NCI-H526 (cell line): Measurements from ENCODE around the gene PCMTD2.
"Not testable (repeated sequence)": the region's sequence is repeated elsewhere in the genome, so short reads cannot be mapped to it uniquely, and the experiment has no call there.

Experiments used
- DNase-seq, 2 experiments: peaks; one replicate each; lab custom pipeline; 2025; lab: John Stamatoyannopoulos, UW

The PCMTD2 gene

GRCh38 chr20:64224351-64225170 is 31.0 kb upstream of the PCMTD2 start:
- DNase-seq, result no peak

- DNase-seq, result no peak
These were observed 30.4 kb upstream of the PCMTD2 start for GRCh38 chr20:64225171-64225595.

DNA sequence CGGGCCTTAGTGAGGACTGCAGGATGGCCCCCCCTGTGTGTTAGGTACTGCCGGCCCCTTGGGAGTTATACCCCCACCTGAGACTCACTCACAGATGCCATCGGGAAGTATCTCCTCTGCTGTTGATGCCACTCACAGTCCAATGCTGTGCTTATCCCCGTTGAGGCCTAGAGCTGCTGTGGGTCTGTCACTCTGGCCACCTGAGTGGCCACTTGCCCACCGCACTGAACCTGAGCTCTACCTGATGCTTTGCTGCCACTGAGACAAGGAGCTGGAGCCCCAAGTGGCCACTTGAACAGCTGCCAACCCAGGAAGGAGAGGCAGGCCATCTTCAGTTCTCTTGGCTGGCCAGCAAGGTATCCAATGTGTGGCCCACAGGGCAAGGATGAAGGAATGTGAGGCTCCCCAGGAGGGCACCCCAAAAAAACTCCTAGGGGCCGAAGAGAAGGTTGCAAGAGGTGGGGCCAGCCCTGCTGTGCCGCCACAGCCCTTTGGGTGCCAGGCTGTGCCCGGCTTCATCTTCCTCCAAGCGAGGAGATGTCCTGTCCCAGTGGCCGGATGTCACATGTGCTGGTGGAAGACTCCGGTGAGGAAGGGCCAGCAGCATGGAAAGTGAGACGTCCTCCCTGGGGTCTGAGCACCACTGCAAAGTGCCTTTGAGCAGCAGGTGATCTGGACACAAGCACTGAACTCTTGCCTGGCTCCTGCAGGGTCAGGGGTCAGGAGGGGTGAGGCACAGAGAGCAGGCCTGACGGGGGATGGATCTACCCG is 29.5 kb upstream of the PCMTD2 start:
- DNase-seq, result no peak

DNA sequence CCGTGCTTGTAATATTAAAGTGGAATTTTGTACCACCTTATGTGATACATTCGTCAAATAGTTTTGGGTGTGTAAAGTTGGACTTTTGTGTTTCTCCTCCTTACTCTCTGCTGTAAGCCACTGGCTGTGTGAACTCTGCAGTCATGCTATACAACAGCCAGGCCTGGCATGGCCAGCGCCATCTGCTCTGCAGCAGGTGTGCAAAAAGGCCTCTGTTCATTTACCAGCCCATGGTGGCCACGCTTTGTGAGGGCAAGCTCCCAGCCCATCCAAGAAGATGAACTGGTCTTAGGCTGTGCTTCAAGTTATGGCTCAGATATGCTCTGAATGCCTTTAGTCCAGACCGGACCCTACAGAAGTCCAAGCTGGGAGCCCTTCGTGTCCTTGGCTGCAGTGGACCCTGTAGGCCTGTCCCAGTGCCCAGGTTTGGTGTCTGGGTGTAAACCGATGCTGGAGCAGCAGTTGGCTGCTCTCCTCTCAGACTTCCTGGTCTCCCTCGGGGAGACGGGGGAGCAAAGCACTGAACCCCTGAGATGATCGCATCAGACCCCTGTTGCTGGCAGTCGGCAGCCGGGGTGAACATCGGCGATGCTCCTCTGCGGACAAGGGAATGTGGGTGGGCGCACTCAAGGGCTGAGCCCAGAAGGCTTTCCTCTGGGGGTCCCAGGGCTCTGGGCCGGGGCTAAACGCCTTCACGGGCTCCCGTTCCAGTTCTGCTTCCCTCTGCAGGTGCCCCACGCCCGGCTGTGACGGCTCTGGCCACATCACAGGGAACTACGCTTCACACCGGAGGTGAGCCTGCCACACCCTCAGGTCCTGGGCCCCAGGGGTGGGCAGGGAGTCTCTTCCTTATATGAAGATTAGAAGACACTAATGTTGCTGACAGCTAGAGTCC is 28.6 kb upstream of the PCMTD2 start:
- DNase-seq, result no peak

GRCh38 chr20:64228086-64228653 is 27.4 kb upstream of the PCMTD2 start:
- DNase-seq, result no peak

- no peak for DNase-seq
These were observed 26.6 kb upstream of the PCMTD2 start for GRCh38 chr20:64228751-64229506.

- no peak for DNase-seq
These were observed 26.0 kb upstream of the PCMTD2 start for GRCh38 chr20:64229507-64230061.

- DNase-seq, result no peak
These were observed 24.9 kb upstream of the PCMTD2 start for GRCh38 chr20:64230461-64231145.

- DNase-seq, result no peak
These were observed 23.7 kb upstream of the PCMTD2 start for GRCh38 chr20:64231621-64232550.

DNA sequence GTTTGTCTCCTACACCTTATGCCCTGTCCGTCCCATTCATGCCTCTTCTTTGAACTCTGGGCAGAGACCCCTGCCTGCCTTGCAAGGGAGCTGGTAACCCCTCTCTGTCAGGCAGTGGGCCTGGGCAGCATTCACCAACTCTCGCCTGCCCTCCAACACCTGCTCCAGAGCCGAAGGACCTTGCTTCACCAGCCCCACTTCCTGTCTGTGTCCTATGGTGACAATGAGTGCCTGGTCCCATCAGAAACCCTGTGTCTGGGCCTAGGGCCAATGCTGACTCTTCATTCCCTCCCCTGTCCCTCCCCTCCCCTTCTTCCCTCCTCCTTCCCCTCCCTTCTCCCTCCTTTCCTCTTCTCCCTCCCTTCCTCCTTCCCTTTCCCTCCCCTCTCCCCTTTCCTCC is 22.8 kb upstream of the PCMTD2 start:
- DNase-seq, result no peak

DNA sequence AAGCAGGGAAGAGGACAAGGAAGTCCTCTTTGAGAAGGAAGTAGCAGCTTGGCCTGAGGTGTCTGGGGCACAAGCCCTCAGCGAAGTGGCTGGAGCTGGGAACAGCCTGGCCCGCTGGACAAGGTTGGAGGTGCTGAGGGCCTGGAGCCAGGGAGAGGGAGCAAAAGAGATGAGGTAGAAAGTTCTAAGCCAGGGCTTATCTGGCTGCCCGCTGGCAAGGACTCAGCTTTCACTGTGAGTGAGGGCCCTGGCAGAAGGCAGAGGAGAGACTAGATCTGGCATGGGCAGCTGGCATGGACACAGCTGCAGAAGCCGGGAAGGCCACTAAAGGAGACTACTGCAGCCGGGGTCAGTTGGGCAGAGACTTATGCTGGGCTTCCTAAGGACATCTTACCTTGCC is 21.8 kb upstream of the PCMTD2 start:
- no peak for DNase-seq

GRCh38 chr20:64234291-64234791 is 21.2 kb upstream of the PCMTD2 start:
- no peak for DNase-seq

DNA sequence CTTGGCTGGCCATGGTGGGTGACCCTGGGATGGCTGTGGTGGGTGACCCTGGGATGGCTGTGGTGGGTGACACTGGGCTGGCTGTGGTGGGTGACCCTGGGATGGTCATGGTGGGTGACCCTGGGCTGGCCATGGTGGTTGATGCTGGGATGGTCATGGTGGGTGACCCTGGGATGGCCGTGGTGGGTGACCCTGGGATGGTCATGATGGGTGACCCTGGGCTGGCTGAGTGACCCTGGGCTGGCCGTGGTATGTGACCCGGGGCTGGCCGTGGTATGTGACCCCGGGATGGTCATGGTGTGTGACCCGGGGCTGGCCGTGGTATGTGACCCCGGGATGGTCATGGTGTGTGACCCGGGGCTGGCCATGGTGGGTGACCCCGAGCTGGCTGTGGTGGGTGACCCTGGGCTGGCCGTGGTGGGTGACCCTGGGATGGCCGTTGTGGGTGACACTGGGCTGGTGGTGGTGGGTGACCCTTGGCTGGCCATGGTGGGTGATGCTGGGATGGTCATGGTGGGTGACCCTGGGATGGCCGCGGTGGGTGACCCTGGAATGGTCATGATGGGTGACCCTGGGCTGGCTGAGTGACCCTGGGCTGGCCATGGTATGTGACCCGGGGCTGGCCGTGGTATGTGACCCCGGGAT is 20.5 kb upstream of the PCMTD2 start:
- not testable (repeated sequence) for DNase-seq

- no peak for DNase-seq
These were observed 19.1 kb upstream of the PCMTD2 start for GRCh38 chr20:64236137-64237088.

- DNase-seq, result no peak
These were observed 18.2 kb upstream of the PCMTD2 start for GRCh38 chr20:64237316-64237715.

- DNase-seq, result no peak
These were observed 17.3 kb upstream of the PCMTD2 start for GRCh38 chr20:64238115-64238825.
